ENCODE results near the gene CYP11A1.
A peak's percentile ranks its signal among the peaks of the same experiment; 100 is the strongest.

The CYP11A1 gene

DNA sequence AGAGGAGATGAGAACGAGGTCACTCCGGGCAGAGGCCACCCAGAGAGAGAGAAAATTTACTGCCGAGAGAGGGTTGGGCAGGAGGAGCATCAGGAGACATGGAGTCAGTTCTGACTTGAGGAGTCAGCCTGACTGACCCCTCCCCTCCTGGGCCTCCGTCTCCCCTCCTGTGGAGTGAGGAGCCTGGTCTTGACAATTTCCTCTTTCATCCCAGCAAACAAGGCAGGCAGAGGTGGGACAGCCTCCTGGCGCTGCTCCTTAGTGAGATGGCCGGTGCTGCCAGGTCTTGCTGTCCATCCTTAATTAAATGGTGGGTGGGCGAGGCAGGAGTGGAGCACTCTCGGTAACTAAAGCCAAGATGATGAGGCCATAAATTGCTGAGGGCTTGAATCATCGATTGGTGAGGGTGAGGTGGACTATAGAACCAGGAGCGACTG lies 60.6 kb downstream of the CYP11A1 start:
- no peak for DNase-seq

DNA sequence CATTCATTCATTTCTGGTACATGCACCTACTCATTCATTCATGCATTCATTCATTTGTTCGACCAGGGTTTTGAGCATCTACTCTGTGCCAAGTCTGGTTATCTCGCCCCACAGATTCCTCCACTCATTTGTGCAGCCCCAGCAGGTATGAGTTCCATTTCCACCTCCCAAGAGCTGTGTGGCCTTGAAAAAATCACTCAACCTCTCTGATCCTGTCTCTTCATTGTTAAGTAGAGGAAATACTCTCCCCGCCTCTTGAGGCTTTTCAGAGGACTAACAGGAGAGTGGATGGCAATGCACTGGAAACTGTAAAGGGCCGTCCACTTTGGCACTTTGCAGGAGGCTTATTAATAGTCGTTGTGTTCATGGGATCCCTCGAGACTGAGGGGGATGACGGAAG lies 61.8 kb downstream of the CYP11A1 start:
- DNase-seq, result no peak

- no peak for DNase-seq
Observed at GRCh38 chr15:74304431-74304830, 63.0 kb downstream of the CYP11A1 start.

- DNase-seq, result no peak
Observed at GRCh38 chr15:74303741-74304309, 63.6 kb downstream of the CYP11A1 start.

GRCh38 chr15:74302821-74303359 lies 64.6 kb downstream of the CYP11A1 start:
- peak in 22 of 58 donors; percentile 1 to 48 (median 13) for DNase-seq

DNA sequence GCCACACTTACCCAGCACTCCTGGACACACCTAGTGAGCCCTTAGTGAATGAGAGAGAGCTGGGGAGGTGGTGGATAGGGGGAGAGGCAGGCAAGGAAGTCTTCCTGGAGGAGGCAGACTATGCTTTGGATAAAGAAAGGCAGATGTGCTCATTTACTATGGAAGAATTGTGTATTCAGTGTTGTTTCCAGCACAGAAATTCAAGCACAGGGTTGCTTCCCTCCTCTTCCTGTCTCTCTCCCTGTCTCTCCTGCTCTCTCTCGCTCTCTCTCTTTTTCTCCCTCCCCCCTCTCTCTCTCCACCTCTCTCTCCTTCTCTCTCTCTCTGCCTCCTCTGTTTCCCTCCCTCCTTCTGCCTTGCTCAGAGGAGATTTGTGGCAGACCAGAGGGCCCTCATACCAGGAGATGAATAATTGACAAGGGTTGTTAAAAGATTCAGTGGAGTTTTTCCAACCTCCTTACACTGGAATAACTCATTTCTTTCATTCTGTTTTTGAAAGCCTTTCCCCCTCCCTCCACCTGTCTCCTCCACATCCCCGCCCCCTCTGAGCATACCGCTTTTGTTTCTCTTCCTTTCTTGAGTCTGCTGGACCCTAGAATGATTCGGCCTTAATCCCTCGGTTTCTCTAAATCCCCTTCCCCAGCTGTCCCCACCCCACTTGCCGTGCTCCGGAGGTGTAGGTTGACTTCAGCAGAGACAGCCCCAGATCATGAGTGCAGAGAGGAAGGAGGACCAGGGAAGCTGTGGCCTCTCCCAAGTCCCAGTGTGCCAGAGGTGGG lies 65.7 kb downstream of the CYP11A1 start:
- no peak for DNase-seq

GRCh38 chr15:74300057-74300795 lies 67.2 kb downstream of the CYP11A1 start:
- DNase-seq, result no peak

DNA sequence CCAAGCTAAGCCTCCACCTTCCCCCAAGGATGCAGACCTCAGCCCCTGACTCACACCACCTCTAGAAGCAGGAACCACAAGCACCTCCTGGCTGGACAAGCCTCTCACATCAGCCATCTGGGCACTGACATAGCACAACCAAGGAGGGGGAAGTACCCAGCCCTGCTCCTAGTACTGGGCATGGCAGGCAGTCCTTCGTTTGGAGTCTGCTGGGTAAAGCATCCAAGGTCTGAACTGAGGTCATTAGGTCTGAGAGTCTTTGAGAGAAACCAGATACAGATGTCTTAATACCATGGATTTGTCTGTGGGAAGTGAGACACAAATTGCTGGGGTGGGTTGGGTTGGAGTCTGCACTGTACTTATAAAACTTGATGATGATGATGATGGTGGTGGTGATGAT lies 69.6 kb downstream of the CYP11A1 start:
- DNase-seq, result no peak

DNA sequence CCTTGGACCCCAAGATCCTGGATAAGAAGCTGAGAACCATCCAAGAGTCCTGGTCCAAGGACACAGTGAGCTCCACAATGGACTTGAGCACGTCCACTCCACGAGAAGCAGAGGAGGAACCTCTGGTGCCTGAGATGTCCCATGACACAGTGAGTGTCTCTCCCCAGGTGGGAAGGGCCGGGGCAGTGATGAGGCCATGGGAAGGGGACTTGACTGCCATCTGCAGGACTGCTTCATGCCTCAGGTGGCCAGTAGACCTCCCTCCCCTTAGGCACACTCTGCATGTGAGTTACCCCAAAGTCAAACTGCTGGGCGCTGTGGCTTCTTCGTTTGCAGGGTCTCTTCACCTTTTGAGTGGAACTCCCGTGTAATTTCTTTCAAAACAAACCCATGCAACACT lies 71.6 kb downstream of the CYP11A1 start:
- no peak for DNase-seq

DNA sequence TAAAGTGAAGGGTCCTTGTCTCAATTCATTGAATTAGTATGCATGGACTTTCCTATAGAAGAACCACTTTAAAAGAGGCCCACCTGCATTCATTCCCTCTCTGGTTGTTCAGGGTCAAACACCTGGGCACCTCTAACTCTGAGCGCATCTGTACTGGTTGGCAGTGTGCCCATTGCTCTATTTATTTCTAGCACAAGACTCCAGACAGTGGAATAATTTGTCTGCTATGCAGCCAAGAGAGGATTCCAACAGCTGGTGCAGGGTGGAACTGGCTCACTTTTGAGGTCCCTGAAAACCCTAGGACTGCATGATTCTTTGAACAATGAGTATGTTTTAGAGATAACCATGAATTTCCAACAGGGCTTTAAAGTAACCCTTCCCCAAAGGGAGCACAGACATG lies 73.4 kb downstream of the CYP11A1 start:
- no peak for DNase-seq

- DNase-seq, result no peak
Observed at GRCh38 chr15:74293021-74293810, 74.2 kb downstream of the CYP11A1 start.

DNA sequence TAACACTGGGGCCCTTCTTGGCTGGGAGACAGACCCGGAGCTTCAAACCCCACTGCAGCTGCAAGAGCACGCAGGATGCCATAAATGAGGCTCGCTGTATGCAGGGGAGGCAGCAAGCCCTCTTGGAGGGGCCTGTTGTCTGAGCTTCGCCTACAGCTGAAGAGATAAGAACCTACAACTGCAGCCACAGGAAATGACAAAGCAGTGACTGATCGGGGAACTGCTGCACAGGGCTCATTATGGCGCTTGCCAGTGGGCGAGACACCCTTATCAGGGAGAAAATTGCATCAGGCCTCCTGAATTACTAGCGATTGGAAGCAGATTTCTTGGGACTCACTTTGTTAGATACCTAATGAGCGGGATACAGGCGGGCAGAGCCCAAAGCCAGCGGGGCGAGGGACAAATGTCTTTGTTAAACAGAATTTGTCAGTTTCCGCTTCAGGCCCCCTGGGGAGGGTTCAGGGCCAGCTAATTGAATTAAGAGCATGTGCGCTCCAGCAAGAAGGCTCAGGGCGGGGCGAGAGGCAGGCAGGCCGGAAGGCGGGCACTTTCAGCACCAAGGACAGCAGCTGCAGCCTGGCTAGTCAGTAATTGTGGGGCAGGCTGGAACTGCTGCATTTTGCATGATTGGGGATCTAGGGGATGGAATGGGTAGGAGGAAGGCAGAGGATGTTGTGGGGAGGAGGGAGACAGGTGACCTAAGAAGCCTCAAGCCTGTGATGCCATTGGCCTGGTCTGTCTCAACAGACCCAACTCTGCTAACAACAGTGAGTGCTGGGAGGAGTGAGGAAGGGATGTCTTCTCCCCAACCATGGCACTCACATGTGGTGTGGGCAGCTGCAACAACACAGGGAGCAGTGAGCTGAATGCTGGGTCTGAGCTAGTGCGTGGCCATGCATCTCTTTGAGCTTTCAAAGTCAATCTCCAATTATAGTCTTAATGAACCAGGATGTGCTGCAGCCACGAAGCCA lies 76.1 kb downstream of the CYP11A1 start:
- peak in 45 of 58 donors; percentile 2 to 61 (median 29) for DNase-seq

DNA sequence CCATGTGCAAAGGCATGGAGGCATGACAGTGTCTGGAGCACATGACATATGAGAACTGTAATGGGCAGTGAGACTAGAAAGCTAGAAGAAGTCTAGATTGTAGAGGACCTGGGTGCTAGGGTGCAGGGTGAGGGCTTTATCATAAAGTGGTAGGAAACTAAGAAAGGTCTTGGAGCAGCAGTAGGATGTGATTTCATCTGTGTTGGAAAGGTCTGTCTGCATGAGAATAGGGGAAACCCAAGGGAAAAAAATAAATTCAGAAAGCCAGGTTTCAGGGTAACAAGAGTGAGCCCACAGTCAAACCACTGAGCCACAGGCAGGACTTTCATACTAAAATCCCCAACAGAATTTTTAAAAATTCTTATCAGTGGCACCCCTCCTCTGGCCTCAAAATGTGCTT lies 76.8 kb downstream of the CYP11A1 start:
- DNase-seq, result no peak

GRCh38 chr15:74289671-74290070 lies 77.8 kb downstream of the CYP11A1 start:
- DNase-seq, result no peak
